DOHH2 (cell line): ENCODE results near the gene CCDC83.

Experiments
- EZH2phosphoT487 ChIP-seq: fragments of 200-600 bp; sonication (generic); IDR thresholded peaks from 2 replicates; pipeline ENCODE4 v1.6.1; 2017; ENCODE audit warnings: borderline replicate concordance, mild to moderate bottlenecking, antibody characterized with exemption, low read length, moderate library complexity, mixed read lengths
- TF ChIP-seq, protein P1 (sequence below): fragments of 200-600 bp; sonication (generic); IDR thresholded peaks from one replicate; pipeline ENCODE4 v1.5.1; 2014; ENCODE audit warnings: antibody characterized with exemption, mild to moderate bottlenecking, low read depth, low read length; ENCODE audit not compliant: poor library complexity, severe bottlenecking

- TF ChIP-seq, protein P1, sequence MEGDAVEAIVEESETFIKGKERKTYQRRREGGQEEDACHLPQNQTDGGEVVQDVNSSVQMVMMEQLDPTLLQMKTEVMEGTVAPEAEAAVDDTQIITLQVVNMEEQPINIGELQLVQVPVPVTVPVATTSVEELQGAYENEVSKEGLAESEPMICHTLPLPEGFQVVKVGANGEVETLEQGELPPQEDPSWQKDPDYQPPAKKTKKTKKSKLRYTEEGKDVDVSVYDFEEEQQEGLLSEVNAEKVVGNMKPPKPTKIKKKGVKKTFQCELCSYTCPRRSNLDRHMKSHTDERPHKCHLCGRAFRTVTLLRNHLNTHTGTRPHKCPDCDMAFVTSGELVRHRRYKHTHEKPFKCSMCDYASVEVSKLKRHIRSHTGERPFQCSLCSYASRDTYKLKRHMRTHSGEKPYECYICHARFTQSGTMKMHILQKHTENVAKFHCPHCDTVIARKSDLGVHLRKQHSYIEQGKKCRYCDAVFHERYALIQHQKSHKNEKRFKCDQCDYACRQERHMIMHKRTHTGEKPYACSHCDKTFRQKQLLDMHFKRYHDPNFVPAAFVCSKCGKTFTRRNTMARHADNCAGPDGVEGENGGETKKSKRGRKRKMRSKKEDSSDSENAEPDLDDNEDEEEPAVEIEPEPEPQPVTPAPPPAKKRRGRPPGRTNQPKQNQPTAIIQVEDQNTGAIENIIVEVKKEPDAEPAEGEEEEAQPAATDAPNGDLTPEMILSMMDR: no peak
- TF ChIP-seq EZH2phosphoT487: no peak
Observed at GRCh38 chr11:85903811-85904210, 48.6 kb downstream of the CCDC83 start.
